HG03108 (cell line): ENCODE data around the gene PRKCZ.
"Not testable (repeated sequence)": the region's sequence is repeated elsewhere in the genome, so short reads cannot be mapped to it uniquely, and the experiment has no call there.

ENCODE experiments used
- ATAC-seq: cut with Tn5 transposase; IDR thresholded peaks from one replicate; pipeline ENCODE4 v1.9.1; 2021; ENCODE audit warnings: moderate library complexity; ENCODE audit not compliant: unreplicated experiment

The PRKCZ gene

GRCh38 chr1:2110738-2111673 lies 60.8 kb downstream of the PRKCZ start:
- ATAC-seq: no peak

- no peak for ATAC-seq
Measured at GRCh38 chr1:2111674-2112035, 61.4 kb downstream of the PRKCZ start.

- no peak for ATAC-seq
Measured at GRCh38 chr1:2112280-2112701, 62.1 kb downstream of the PRKCZ start.

GRCh38 chr1:2113620-2114135 lies 63.5 kb downstream of the PRKCZ start:
- ATAC-seq: no peak

- not testable (repeated sequence) for ATAC-seq
Measured at GRCh38 chr1:2114635-2115007, 64.4 kb downstream of the PRKCZ start.

GRCh38 chr1:2115008-2115641 lies 64.9 kb downstream of the PRKCZ start:
- ATAC-seq: no peak

GRCh38 chr1:2115702-2116341 lies 65.6 kb downstream of the PRKCZ start:
- no peak for ATAC-seq

GRCh38 chr1:2119886-2120285 lies 69.7 kb downstream of the PRKCZ start:
- no peak for ATAC-seq

GRCh38 chr1:2121101-2121691 lies 71.0 kb downstream of the PRKCZ start:
- no peak for ATAC-seq

GRCh38 chr1:2121794-2122193 lies 71.6 kb downstream of the PRKCZ start:
- not testable (repeated sequence) for ATAC-seq

GRCh38 chr1:2124446-2125198 lies 74.4 kb downstream of the PRKCZ start:
- no peak for ATAC-seq

- no peak for ATAC-seq
Measured at GRCh38 chr1:2125350-2126211, 75.4 kb downstream of the PRKCZ start.

- ATAC-seq: no peak
Measured at GRCh38 chr1:2126331-2127186, 76.3 kb downstream of the PRKCZ start.

GRCh38 chr1:2127187-2128145 lies 77.3 kb downstream of the PRKCZ start:
- no peak for ATAC-seq

- no peak for ATAC-seq
Measured at GRCh38 chr1:2128189-2128901, 78.1 kb downstream of the PRKCZ start.

GRCh38 chr1:2129256-2129943 lies 79.2 kb downstream of the PRKCZ start:
- no peak for ATAC-seq
